GM19328 (cell line): ENCODE measurements around the gene MTIF3.

ENCODE experiments used
- ATAC-seq: cut with Tn5 transposase; IDR thresholded peaks from one replicate; pipeline ENCODE4 v1.9.1; 2021; ENCODE audit warnings: mild to moderate bottlenecking, moderate library complexity; ENCODE audit not compliant: unreplicated experiment

Gene MTIF3

GRCh38 chr13:27461940-27462584 is 11.7 kb upstream of the MTIF3 start:
- no peak for ATAC-seq

DNA sequence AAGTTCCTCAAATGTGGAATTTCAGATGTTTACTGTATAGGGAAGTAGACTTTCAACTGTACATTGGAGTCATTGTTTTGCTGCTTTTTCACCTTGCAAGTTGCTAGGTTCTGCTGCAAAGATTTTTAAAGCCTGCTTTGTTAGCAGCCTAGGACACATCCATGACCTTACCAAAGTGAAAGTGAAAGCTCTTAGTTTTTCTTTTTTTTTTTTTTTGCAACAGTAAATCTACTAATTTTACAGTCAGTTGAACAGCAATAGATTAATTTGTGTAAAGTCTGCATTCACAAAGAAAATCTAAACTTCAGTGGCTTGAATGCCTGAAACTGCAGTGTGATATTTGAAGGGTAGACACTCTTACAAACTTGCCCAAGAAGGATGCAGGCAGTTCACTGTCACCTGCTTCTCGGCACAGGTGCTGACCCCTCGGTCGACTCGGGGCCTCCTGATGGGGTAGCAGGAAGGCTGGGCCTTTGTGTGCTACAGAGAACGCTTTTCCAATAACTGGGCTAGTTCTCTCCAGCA is 5.0 kb upstream of the MTIF3 start:
- no peak for ATAC-seq

- no peak for ATAC-seq
Observed at GRCh38 chr13:27450921-27451471, 632 bp upstream of the MTIF3 start.

- ATAC-seq, result no peak
Observed at GRCh38 chr13:27449081-27449603, 1.2 kb downstream of the MTIF3 start.

GRCh38 chr13:27448308-27448707 is 2.1 kb downstream of the MTIF3 start:
- no peak for ATAC-seq

DNA sequence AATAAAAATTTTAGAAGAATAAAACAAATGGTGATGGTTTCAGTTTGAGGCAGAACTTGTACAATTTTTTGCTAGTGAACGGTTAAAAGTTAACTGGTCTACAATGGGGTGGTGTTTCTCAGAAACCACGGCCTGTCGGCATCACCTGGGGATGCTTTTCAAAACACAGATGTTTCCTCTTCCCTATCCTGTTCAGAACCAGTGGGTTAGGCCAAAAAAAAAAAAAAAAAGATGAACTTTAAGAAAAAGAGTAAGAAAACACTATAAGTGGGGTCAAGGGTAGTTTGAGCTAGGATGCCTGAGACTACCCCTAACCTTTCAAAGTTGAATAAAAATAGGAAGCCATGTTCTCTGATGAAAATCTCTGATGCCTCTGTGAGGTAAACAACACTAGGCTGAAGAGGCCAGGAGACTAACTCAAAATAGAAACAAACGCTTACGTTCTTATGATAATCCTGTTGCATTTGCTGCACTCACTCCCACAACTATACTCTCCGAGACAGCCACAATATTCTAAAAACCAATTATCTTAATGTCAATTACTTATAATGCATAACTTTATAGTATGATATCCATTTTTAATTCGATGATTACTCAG is 3.3 kb downstream of the MTIF3 start:
- ATAC-seq, result no peak

DNA sequence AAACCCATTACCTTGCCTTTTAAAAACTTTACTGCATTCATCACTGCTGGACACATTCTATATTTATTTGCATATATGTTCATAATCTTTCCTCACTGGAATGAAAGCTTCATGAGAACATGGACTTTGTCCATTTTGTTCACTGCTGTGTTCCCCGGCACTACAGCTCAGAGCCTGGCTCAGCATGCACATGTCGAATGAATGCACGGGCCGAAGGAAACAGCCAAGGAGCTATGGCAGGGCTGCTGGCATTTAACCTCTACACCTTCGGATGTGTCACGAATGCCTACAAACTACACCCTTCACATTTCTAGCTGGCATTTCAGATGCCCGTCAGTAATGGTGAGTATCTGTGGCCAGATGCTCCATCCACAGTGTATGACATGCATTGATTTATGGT is 7.6 kb downstream of the MTIF3 start:
- ATAC-seq, result no peak

GRCh38 chr13:27442071-27442647 is 8.2 kb downstream of the MTIF3 start:
- ATAC-seq, result no peak

GRCh38 chr13:27440408-27440807 is 10.0 kb downstream of the MTIF3 start:
- ATAC-seq, result no peak

GRCh38 chr13:27437126-27437525 is 13.2 kb downstream of the MTIF3 start:
- no peak for ATAC-seq

- ATAC-seq, result no peak
Observed at GRCh38 chr13:27432611-27433210, 17.7 kb downstream of the MTIF3 start.

DNA sequence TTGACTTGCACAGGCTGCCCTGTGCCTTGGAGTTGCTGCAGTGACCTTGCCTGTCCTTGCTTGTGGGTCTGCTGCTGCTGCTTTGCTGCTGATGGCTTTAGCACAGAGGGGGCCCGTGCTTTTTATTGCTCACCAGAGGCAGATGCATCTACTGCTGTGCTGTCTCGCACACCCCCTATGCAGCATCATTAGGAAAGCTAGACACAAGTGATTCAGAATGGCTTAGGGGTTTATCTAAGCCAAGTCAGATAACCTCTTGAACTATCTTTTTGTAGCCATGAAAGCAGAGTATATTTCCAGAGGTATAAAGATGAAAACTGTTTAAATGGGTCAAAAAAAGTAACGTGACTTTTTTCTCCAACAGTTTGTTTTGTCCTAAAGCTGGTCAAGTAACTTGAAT is 18.2 kb downstream of the MTIF3 start:
- no peak for ATAC-seq

DNA sequence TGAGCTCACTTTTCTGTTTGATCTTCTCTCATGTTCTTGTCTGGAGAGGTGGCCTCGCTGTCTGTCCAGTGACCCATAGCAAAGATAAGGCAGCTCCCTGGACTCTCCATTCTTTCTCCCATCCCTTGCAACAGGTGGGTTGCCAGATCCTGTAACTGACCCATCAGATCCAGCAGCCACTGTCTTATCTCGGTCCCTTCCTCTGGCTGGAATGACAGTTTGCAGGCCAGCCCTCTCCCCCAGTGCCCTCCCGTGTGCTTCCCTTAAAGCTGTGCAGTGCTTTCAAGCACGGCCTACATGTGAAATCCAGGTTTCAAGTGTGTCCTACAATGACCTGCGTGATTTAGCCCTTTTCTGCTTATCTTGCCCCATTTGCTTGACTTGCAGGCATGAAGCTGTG is 22.2 kb downstream of the MTIF3 start:
- ATAC-seq, result no peak

GRCh38 chr13:27427641-27428040 is 22.7 kb downstream of the MTIF3 start:
- ATAC-seq, result no peak

DNA sequence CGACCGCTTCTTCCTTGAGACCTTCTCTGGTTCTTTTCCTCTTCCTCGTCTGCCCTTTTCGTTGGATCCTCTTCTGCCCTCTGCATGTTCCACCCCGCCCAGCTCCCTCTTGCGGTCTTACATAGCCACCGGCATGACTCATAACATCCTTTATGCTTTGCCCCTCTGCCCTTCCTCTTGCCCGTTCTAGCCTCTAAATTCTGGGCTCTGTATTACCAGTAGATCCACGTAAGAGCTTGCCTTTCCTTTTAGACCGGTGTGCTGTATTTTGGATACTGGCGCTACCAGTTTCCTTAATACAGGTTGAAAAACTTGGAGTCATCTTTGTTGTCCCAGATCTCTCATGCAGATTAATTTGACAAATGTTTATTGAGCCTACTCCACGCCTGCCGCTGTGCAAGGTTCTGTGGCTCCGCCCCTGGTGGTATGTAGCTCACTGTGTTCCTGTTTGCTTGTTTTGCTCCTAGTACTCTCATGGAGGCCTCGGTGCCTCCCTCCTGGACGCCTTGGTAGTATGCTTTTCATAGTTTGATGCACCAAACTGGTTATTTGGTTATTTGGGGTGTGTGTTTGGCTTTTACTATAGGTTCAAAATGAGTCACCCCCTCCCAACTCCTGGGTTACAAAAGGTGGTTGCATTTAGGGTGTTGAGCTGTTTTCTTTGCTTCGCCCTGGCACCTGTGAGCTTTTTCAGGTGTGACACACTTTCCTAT is 24.3 kb downstream of the MTIF3 start:
- ATAC-seq, result peak; percentile 48

- ATAC-seq, result no peak
Observed at GRCh38 chr13:27425158-27425917, 25.0 kb downstream of the MTIF3 start.

DNA sequence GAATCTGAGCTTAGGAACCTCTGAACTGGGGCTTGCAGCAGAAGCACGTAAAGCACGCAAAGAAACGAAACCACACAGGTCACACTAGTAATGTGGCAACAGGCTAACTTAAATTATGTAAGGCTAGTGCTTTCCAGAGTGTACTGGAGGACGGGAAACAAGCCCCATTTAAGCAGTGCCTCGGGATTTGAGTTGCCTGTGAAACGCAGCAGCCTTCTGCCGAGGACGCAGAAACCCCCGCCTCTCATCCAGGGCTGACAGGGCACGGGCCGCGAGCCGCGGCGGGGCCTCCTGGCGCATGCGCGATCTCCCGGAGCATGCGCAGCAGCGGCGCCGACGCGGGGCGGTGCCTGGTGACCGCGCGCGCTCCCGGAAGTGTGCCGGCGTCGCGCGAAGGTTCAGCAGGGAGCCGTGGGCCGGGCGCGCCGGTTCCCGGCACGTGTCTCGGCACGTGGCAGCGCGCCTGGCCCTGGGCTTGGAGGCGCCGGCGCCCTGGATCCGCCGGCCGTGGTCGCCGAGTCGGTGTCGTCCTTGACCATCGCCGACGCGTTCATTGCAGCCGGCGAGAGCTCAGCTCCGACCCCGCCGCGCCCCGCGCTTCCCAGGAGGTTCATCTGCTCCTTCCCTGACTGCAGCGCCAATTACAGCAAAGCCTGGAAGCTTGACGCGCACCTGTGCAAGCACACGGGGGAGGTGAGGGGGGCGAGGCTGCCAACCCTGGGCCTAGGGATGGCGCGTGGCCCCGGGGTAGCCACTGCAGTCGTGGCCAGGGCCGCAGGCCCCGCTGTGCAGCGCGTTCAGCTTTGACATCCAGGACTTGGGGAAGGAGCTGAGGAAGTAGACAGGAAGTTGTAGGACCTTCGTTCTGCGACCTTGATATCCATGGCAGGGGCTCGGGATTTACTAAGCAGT is 25.9 kb downstream of the MTIF3 start, which contains the start of gene GTF3A:
TSS of gene GTF3A (plus strand) at position 374 of the 912 bp plus-strand sequence.
- ATAC-seq, result peak; percentile 62

DNA sequence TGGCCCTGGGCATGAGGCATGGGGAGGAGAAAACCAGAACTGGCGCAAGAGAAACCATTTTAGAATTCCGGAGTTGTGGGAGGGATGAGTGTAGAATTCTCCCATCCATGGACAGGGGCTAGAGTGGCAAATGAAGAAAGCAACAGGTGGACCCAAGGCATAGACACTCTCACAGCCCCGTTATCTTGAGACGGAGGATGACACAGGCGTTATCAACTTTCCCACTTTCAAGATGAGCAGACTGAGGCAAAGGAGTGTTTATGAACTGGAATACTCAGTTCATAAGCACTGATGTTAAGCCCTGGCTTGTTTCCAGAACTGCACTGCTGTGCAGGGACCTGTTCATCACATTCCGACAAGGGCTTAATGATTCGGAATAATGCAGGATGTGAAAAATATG is 27.0 kb downstream of the MTIF3 start:
- ATAC-seq, result no peak
